ENCODE results near the gene CDK8. TPM values are rescaled to one million over a fixed set of nuclear protein-coding genes. Genes with fewer than 3 reads are reported as not detected.

CDK8 gene
- total RNA-seq, 2 donors from 2014 or later: 29.4 to 33.1 TPM

- 83 to 91% methylated on average over 4 to 5 of the region's 5 CpGs for WGBS, 2 experiments (ENCODE audit: insufficient coverage in 1 of 2, insufficient read length in 1 of 2)
- no peaks in the 10 kb centered on the region for H3K36me3 ChIP-seq (ENCODE audit: control insufficient read depth, insufficient read depth, low read length)
- no peak for TF ChIP-seq CTCF (conservative IDR thresholded peaks at IDR 0.05)
- H3K9ac ChIP-seq (ENCODE audit: extremely low read depth, low read length, poor library complexity, severe bottlenecking): no peak overlapping the region
- no peak overlapping the region for H3K27ac Mint-ChIP-seq
- H3K4me3 ChIP-seq (ENCODE audit: low read length): no peak overlapping the region
- no peak overlapping the region for H3K27ac ChIP-seq (ENCODE audit: low read depth, low read length)
- H3K4me1 ChIP-seq (ENCODE audit: control insufficient read depth, insufficient read depth, low read length): no peaks in the 10 kb centered on the region
- peaks cover 6% of the 10 kb centered on the region for H3K9me3 Mint-ChIP-seq
- DNase-seq: no peak
- H3K27me3 ChIP-seq (ENCODE audit: control insufficient read depth, insufficient read depth, low read length, poor library complexity, severe bottlenecking): no peaks in the 10 kb centered on the region
- H3K9me3 ChIP-seq (ENCODE audit: control insufficient read depth, low read length): peaks cover 6% of the 10 kb centered on the region
- H3K36me3 Mint-ChIP-seq (ENCODE audit: low read depth): peaks cover 4% of the 10 kb centered on the region
- no peaks in the 10 kb centered on the region for H3K27me3 Mint-ChIP-seq (ENCODE audit: insufficient read depth)
- no peaks in the 10 kb centered on the region for H3K4me1 Mint-ChIP-seq
- no peak overlapping the region for H3K4me3 Mint-ChIP-seq
Measured at GRCh38 chr13:26412936-26413716, 159.2 kb downstream of the CDK8 start.

- H3K9ac ChIP-seq (ENCODE audit: extremely low read depth, low read length, poor library complexity, severe bottlenecking): no peak overlapping the region
- TF ChIP-seq CTCF (conservative IDR thresholded peaks at IDR 0.05): no peak
- H3K36me3 ChIP-seq (ENCODE audit: control insufficient read depth, insufficient read depth, low read length): no peaks in the 10 kb centered on the region
- Mint-ChIP-seq H3K27ac (no peak overlapping the region), H3K9me3 (no peaks in the 10 kb centered on the region), H3K27me3 (ENCODE audit: insufficient read depth) (no peaks in the 10 kb centered on the region), H3K4me3 (no peak overlapping the region), H3K4me1 (no peaks in the 10 kb centered on the region), H3K36me3 (ENCODE audit: low read depth) (no peaks in the 10 kb centered on the region)
- no peak overlapping the region for H3K27ac ChIP-seq (ENCODE audit: low read depth, low read length)
- H3K4me3 ChIP-seq (ENCODE audit: low read length): no peak overlapping the region
- H3K27me3 ChIP-seq (ENCODE audit: control insufficient read depth, insufficient read depth, low read length, poor library complexity, severe bottlenecking): no peaks in the 10 kb centered on the region
- WGBS, 2 experiments (ENCODE audit: insufficient coverage in 1 of 2, insufficient read length in 1 of 2): 87 to 95% methylated on average over 3 to 4 of the region's 4 CpGs
- no peaks in the 10 kb centered on the region for H3K9me3 ChIP-seq (ENCODE audit: control insufficient read depth, low read length)
- DNase-seq: no peak
- H3K4me1 ChIP-seq (ENCODE audit: control insufficient read depth, insufficient read depth, low read length): no peaks in the 10 kb centered on the region
Measured at GRCh38 chr13:26420282-26420960, 166.5 kb downstream of the CDK8 start.

GRCh38 chr13:26422036-26422435, 168.1 kb downstream of the CDK8 start:
- H3K4me1 Mint-ChIP-seq: no peaks in the 10 kb centered on the region
- H3K27me3 Mint-ChIP-seq (ENCODE audit: insufficient read depth): no peaks in the 10 kb centered on the region
- H3K36me3 Mint-ChIP-seq (ENCODE audit: low read depth): no peaks in the 10 kb centered on the region
- Histone ChIP-seq H3K9me3 (ENCODE audit: control insufficient read depth, low read length) (no peaks in the 10 kb centered on the region), H3K4me1 (ENCODE audit: control insufficient read depth, insufficient read depth, low read length) (no peaks in the 10 kb centered on the region), H3K36me3 (ENCODE audit: control insufficient read depth, insufficient read depth, low read length) (no peaks in the 10 kb centered on the region), H3K27me3 (ENCODE audit: control insufficient read depth, insufficient read depth, low read length, poor library complexity, severe bottlenecking) (no peaks in the 10 kb centered on the region), H3K27ac (ENCODE audit: low read depth, low read length) (no peak overlapping the region), H3K9ac (ENCODE audit: extremely low read depth, low read length, poor library complexity, severe bottlenecking) (no peak overlapping the region), H3K4me3 (ENCODE audit: low read length) (no peak overlapping the region)
- DNase-seq: no peak
- no peaks in the 10 kb centered on the region for H3K9me3 Mint-ChIP-seq
- no peak for TF ChIP-seq CTCF (conservative IDR thresholded peaks at IDR 0.05)
- no peak overlapping the region for H3K4me3 Mint-ChIP-seq
- no peak overlapping the region for H3K27ac Mint-ChIP-seq
- 85 to 100% methylated on average over 2 to 5 of the region's 7 CpGs for WGBS, 2 experiments (ENCODE audit: insufficient coverage in 1 of 2, insufficient read length in 1 of 2)

Data from endodermal cell (in vitro differentiated cells).